PC-3 (cell line): Measurements from ENCODE around the gene DDIT4L.

Experiments
- EZH2 ChIP-seq: fragments of 300-600 bp; sonication (generic); IDR thresholded peaks from one replicate; pipeline ENCODE4 v1.6.1; 2017; ENCODE audit warnings: antibody characterized with exemption, mild to moderate bottlenecking, low read length; ENCODE audit not compliant: unreplicated experiment
- EZH2phosphoT487 ChIP-seq: fragments of 300-600 bp; sonication (generic); IDR thresholded peaks from 2 replicates; pipeline ENCODE4 v1.6.1; 2018; ENCODE audit warnings: mild to moderate bottlenecking, antibody characterized with exemption, low read length, borderline replicate concordance
- TF ChIP-seq, protein P1 (sequence below): fragments of 300-600 bp; sonication (generic); conservative IDR thresholded peaks from 2 replicates; pipeline ENCODE4 v1.5.1; 2017; ENCODE audit warnings: antibody characterized with exemption, low read depth, mild to moderate bottlenecking, low read length

DNA sequence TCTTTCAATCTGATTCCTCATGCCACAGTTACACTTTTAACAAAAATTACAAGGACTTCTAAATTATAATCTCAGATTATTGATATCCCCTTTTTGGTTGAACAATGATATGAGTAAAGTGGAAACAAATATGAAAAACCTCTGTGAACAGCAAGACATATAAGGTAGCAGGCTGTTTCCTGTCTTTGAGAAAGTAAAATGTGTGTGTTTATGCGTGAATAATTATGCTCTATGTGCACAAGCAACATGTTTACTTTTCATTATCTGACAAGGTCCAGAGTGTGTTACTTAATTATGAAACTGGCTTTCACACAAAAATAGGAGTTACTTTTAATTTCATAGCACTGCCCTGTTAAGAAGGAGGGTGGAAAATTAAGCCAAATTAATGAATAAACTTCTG lies 43.1 kb downstream of the DDIT4L start:
- TF ChIP-seq, protein P1, sequence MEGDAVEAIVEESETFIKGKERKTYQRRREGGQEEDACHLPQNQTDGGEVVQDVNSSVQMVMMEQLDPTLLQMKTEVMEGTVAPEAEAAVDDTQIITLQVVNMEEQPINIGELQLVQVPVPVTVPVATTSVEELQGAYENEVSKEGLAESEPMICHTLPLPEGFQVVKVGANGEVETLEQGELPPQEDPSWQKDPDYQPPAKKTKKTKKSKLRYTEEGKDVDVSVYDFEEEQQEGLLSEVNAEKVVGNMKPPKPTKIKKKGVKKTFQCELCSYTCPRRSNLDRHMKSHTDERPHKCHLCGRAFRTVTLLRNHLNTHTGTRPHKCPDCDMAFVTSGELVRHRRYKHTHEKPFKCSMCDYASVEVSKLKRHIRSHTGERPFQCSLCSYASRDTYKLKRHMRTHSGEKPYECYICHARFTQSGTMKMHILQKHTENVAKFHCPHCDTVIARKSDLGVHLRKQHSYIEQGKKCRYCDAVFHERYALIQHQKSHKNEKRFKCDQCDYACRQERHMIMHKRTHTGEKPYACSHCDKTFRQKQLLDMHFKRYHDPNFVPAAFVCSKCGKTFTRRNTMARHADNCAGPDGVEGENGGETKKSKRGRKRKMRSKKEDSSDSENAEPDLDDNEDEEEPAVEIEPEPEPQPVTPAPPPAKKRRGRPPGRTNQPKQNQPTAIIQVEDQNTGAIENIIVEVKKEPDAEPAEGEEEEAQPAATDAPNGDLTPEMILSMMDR: no peak
- TF ChIP-seq EZH2phosphoT487 (no peak), EZH2 (no peak)
